T-cell (primary cell): ENCODE measurements around the gene STMN3. TPM values are rescaled to one million over a fixed set of nuclear protein-coding genes. Genes with fewer than 3 reads are reported as not detected.

Source experiments
- ATAC-seq, 4 experiments: fragments of 200-7000 bp in 3 of 4; fragments of 150-1000 bp in 1 of 4; cut with Tn5 transposase; replicated peaks in 1 of 4; 1 replicate in 3 of 4; 2 replicates in 1 of 4; pipeline ENCODE4 v1.10.0; 2021; ENCODE audit warnings: moderate library complexity in 3 of 4, mild to moderate bottlenecking in 2 of 4, moderate number of reproducible peaks in 1 of 4
- CTCF ChIA-PET, 2 donors: fragments of 300-600 bp; sonication (Branson Sonifier 250); formaldehyde crosslinking; loops; one replicate each; lab custom pipeline; 2022; ENCODE audit warnings: antibody characterized with exemption in 2 of 2; lab: Charles Lee
- POLR2A ChIA-PET, 2 donors: fragments of 300-600 bp; sonication (Branson Sonifier 250); formaldehyde crosslinking; loops; one replicate each; lab custom pipeline; 2022; ENCODE audit warnings: antibody characterized with exemption in 2 of 2; lab: Charles Lee
- DNase-seq, 35 experiments: peaks; one replicate each; pipeline versions ENCODE4 v3.0.0 to v3.0.0-alpha.2; 2013 to 2023
- H3K27ac ChIP-seq: one replicate; pipeline ENCODE4 v1.5.1; 2013; ENCODE audit warnings: low read length
- H3K27me3 ChIP-seq, 2 experiments: replicated peaks in 1 of 2; 1 replicate in 1 of 2; 2 replicates in 1 of 2; pipeline versions ENCODE4 v1.6.1 to v1.7.0; 2013; ENCODE audit warnings: low read length in 1 of 2, mixed read lengths in 1 of 2; ENCODE audit not compliant: control insufficient read depth in 2 of 2, insufficient read depth in 2 of 2; ENCODE audit errors: extremely low read depth in 1 of 2
- H3K36me3 ChIP-seq, 2 donors: 1 replicate in 1 of 2; 2 replicates in 1 of 2; pipeline versions ENCODE4 v1.6.1 to v1.7.0; 2013; ENCODE audit warnings: low read length in 1 of 2; ENCODE audit not compliant: control insufficient read depth in 2 of 2, insufficient read depth in 1 of 2; ENCODE audit errors: extremely low read depth in 1 of 2
- H3K4me1 ChIP-seq, 2 experiments: 1 replicate in 1 of 2; 2 replicates in 1 of 2; pipeline versions ENCODE4 v1.6.1 to v1.7.0; 2013; ENCODE audit warnings: low read length in 2 of 2, mixed read lengths in 1 of 2; ENCODE audit not compliant: insufficient read depth in 2 of 2, control insufficient read depth in 1 of 2; ENCODE audit errors: extremely low read depth in 1 of 2
- H3K4me3 ChIP-seq, 2 donors: 1 replicate in 1 of 2; 2 replicates in 1 of 2; pipeline versions ENCODE4 v1.5.1 to v1.7.0; 2013; ENCODE audit warnings: mild to moderate bottlenecking in 2 of 2, low read length in 1 of 2, moderate library complexity in 1 of 2; ENCODE audit not compliant: control insufficient read depth in 1 of 2; ENCODE audit errors: extremely low read depth in 1 of 2
- H3K9me3 ChIP-seq: 2 replicates; pipeline ENCODE4 v1.7.0; 2013
- H3K27ac Mint-ChIP-seq, 2 donors: one replicate each; pipeline ENCODE4 v1.8.0; 2020 to 2021; ENCODE audit warnings: mild to moderate bottlenecking in 2 of 2, mixed read lengths in 2 of 2
- H3K27me3 Mint-ChIP-seq, 2 donors: one replicate each; pipeline ENCODE4 v1.8.0; 2021 to 2022; ENCODE audit warnings: mixed read lengths in 2 of 2
- H3K36me3 Mint-ChIP-seq: one replicate; pipeline ENCODE4 v1.8.0; 2021; ENCODE audit warnings: mixed read lengths
- H3K4me1 Mint-ChIP-seq, 3 donors: one replicate each; pipeline ENCODE4 v1.8.0; 2020 to 2022; ENCODE audit warnings: mixed read lengths in 3 of 3, mild to moderate bottlenecking in 1 of 3
- H3K4me3 Mint-ChIP-seq, 3 donors: one replicate each; pipeline ENCODE4 v1.8.0; 2020 to 2022; ENCODE audit warnings: mild to moderate bottlenecking in 3 of 3, mixed read lengths in 3 of 3, moderate library complexity in 3 of 3
- H3K9me3 Mint-ChIP-seq, 3 donors: one replicate each; pipeline ENCODE4 v1.8.0; 2020 to 2022; ENCODE audit warnings: mixed read lengths in 3 of 3
- WGBS: methylation state at CpG from one replicate; pipeline ENCODE4 v1.1.5; 2013; ENCODE audit warnings: missing lambda C conversion rate; ENCODE audit not compliant: insufficient coverage; 5-methylcytosine and 5-hydroxymethylcytosine counted together
- total RNA-seq, 35 experiments: library from RNA in 6 of 35; stranded (reverse) in 6 of 35; fragments of 120-200 nt in 1 of 35; gene quantifications; one replicate each; pipeline versions ENCODE4 v1.2.1 to v1.2.4 and lab custom pipeline; 2013 to 2026

STMN3 gene
- total RNA-seq, 5 donors from 2014 or later (not counting 1 experiment from before 2014, with no cell fraction given): 92.9 to 121 (median 107) TPM

DNA sequence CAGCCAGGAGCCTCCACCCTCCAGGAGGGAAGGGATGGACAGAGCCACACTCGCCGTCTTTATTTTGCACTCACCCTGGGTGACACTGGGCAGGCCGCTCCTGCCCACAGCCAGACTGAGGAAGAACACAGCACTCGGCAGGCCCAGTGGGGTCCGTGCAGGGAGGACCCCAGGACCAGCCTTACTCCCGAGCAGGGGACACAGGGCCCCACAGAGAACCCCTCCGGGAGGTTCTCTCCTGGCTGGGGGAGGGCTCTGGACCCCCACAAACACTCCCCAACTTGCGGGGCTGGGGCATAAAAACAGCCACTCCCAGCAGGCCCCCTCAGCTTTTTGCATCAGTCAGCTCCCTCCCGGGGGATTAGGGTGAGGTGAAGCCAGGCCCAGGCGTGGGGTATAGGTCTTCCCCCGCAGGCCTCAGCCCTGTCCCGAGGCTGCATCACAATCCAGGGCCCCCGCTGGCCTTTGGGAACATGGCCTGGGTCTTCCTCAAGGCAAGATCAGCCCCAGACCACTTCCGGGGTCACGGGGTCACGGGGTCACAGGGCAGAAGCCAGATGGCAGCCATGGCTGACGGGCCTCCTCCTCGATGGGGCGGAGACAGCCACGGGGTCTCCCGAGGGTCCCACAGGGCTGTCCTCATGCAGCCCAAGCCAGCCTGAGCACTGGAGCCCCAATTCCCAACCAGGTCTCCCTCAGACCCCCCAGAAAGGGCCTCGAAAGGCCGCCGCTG, 46.4 kb upstream of the STMN3 start:
- Histone ChIP-seq H3K27ac (no peak overlapping the region), H3K36me3 (peaks cover 14 to 22% of the 10 kb centered on the region in 2 donors), H3K4me1 (peaks cover 2 to 72% of the 10 kb centered on the region in 2 experiments), H3K27me3 (no peaks in the 10 kb centered on the region), H3K9me3 (no peaks in the 10 kb centered on the region), H3K4me3 (no peak overlapping the region)
- Mint-ChIP-seq H3K36me3 (no peaks in the 10 kb centered on the region), H3K27ac (no peak overlapping the region), H3K9me3 (no peaks in the 10 kb centered on the region), H3K27me3 (no peaks in the 10 kb centered on the region), H3K4me3 (no peak overlapping the region), H3K4me1 (peaks cover 0 to 36% (median 12%) of the 10 kb centered on the region in 3 donors)
- ChIA-PET CTCF (no interaction called here), POLR2A (no interaction called here)
- DNase-seq: no peak
- WGBS: 92% methylated on average over 17 of the region's 24 CpGs
- ATAC-seq: no peak

DNA sequence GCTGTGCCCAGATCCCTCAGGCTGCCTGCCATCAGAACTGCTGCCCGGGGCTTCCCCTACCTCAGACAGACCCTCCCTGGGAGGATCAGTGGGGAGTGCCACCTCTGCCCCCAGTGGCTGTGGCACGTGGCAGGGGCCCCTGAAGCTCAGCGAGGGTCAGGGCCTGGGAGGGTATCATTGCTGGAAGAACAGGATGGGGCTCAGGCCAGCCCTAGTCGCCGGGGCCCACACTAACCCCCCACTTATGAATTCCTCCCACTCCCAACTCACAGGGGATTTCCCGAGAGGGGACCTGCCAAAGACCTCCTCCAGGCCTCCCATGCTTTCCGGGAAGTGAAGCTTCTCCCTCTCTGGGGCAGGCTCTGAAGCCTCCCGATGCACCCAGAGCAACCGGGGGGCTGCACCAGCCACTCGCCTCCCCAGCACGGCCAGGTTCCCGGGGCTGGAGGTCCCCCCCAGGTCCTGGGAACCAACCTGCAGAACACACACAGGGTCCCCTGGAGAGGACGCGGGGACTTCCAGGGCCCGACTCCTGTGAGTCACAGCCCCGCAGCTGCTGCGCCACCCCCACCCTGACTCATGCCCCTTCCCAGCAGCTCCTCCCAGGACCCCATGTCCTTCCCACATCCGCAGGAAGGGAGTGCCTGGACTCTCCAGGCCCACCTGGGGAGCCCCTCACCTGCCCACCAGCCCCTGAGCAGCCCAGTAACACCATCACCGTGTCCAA, 45.7 kb upstream of the STMN3 start:
- DNase-seq: no peak
- H3K4me3 Mint-ChIP-seq: no peak overlapping the region

DNA sequence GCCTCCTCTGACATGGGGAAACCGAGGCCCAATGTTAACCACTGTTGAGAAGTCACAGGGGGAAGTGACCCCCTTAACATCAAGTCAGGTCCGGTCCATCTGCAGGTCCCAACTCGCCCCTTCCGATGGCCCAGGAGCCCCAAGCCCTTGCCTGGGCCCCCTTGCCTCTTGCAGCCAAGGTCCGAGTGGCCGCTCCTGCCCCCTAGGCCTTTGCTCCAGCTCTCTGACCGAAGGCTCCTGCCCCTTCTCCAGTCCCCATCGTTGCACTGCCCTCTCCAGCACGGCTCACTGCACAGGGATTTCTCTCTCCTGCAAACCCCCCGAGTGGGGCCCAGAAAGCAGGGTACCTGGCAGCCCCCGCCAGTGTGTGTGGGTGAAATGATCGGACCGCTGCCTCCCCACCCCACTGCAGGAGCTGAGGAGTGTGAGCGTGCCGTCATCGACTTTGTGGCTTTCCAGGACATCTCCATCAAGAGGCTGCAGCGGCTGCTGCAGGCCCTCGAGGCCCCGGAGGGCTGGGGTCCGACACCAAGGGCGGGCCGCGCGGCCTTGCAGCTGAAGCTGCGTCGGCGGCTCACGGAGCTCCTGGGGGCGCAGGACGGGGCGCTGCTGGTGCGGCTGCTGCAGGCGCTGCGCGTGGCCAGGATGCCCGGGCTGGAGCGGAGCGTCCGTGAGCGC, 44.8 kb upstream of the STMN3 start:
- no peak for DNase-seq

More for the DNA sequence above, 45.7 kb upstream of the STMN3 start:
- POLR2A ChIA-PET: no interaction called here
- Histone ChIP-seq H3K27me3 (no peaks in the 10 kb centered on the region), H3K4me1 (peaks cover 2 to 79% of the 10 kb centered on the region in 2 experiments), H3K4me3 (no peak overlapping the region), H3K27ac (no peak overlapping the region), H3K36me3 (peaks cover 7 to 19% of the 10 kb centered on the region in 2 donors), H3K9me3 (no peaks in the 10 kb centered on the region)
- peaks cover 0 to 35% (median 12%) of the 10 kb centered on the region in 3 donors for H3K4me1 Mint-ChIP-seq
- no peak for ATAC-seq
- no peak overlapping the region for H3K27ac Mint-ChIP-seq
- H3K36me3 Mint-ChIP-seq: no peaks in the 10 kb centered on the region
- CTCF ChIA-PET: no interaction called here
- 30% methylated on average over 12 of the region's 19 CpGs for WGBS
- no peaks in the 10 kb centered on the region for H3K27me3 Mint-ChIP-seq
- H3K9me3 Mint-ChIP-seq: no peaks in the 10 kb centered on the region

DNA sequence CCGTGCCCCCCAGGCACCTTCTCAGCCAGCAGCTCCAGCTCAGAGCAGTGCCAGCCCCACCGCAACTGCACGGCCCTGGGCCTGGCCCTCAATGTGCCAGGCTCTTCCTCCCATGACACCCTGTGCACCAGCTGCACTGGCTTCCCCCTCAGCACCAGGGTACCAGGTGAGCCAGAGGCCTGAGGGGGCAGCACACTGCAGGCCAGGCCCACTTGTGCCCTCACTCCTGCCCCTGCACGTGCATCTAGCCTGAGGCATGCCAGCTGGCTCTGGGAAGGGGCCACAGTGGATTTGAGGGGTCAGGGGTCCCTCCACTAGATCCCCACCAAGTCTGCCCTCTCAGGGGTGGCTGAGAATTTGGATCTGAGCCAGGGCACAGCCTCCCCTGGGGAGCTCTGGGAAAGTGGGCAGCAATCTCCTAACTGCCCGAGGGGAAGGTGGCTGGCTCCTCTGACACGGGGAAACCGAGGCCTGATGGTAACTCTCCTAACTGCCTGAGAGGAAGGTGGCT, 44.2 kb upstream of the STMN3 start:
- Mint-ChIP-seq H3K27ac (no peak overlapping the region), H3K27me3 (no peaks in the 10 kb centered on the region), H3K4me3 (peak overlapping the region in 2 of 3 donors; percentile 24 to 64), H3K36me3 (no peaks in the 10 kb centered on the region), H3K4me1 (peaks cover 0 to 37% (median 12%) of the 10 kb centered on the region in 3 donors), H3K9me3 (no peaks in the 10 kb centered on the region)
- Histone ChIP-seq H3K9me3 (no peaks in the 10 kb centered on the region), H3K4me1 (peaks cover 2 to 83% of the 10 kb centered on the region in 2 experiments), H3K36me3 (peaks cover 2 to 16% of the 10 kb centered on the region in 2 donors), H3K4me3 (peak overlapping the region in 1 of 2 donors; percentile 36), H3K27me3 (no peaks in the 10 kb centered on the region), H3K27ac (no peak overlapping the region)
- DNase-seq: no peak
- POLR2A ChIA-PET: interaction anchor here in 1 of 2 donors (0.5 kb wide), 1 partner anchor 72 kb away, joined by 3 read pairs; no protein-coding TSS in a partner anchor
- WGBS: 79% methylated on average over 3 of the region's 7 CpGs
- CTCF ChIA-PET: no interaction called here
- ATAC-seq: no peak

More for the DNA sequence above, 44.8 kb upstream of the STMN3 start:
- H3K9me3 Mint-ChIP-seq: no peaks in the 10 kb centered on the region
- 96% methylated on average over 20 of the region's 40 CpGs for WGBS
- H3K27ac ChIP-seq: no peak overlapping the region
- peaks cover 2 to 16% of the 10 kb centered on the region in 2 donors for H3K36me3 ChIP-seq
- CTCF ChIA-PET: no interaction called here
- peak overlapping the region in 2 of 3 donors; percentile 24 to 64 for H3K4me3 Mint-ChIP-seq
- H3K27me3 ChIP-seq: no peaks in the 10 kb centered on the region
- no peak for ATAC-seq
- H3K9me3 ChIP-seq: no peaks in the 10 kb centered on the region
- no peak overlapping the region for H3K27ac Mint-ChIP-seq
- peaks cover 2 to 83% of the 10 kb centered on the region in 2 experiments for H3K4me1 ChIP-seq
- no peak overlapping the region for H3K4me3 ChIP-seq
- H3K36me3 Mint-ChIP-seq: no peaks in the 10 kb centered on the region
- H3K4me1 Mint-ChIP-seq: peaks cover 0 to 37% (median 12%) of the 10 kb centered on the region in 3 donors
- no peaks in the 10 kb centered on the region for H3K27me3 Mint-ChIP-seq
- POLR2A ChIA-PET: no interaction called here

DNA sequence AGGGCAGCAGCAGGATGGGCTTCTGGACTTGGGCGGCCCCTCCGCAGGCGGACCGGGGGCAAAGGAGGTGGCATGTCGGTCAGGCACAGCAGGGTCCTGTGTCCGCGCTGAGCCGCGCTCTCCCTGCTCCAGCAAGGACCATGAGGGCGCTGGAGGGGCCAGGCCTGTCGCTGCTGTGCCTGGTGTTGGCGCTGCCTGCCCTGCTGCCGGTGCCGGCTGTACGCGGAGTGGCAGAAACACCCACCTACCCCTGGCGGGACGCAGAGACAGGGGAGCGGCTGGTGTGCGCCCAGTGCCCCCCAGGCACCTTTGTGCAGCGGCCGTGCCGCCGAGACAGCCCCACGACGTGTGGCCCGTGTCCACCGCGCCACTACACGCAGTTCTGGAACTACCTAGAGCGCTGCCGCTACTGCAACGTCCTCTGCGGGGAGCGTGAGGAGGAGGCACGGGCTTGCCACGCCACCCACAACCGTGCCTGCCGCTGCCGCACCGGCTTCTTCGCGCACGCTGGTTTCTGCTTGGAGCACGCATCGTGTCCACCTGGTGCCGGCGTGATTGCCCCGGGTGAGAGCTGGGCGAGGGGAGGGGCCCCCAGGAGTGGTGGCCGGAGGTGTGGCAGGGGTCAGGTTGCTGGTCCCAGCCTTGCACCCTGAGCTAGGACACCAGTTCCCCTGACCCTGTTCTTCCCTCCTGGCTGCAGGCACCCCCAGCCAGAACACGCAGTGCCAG, 43.6 kb upstream of the STMN3 start, which contains the start of gene TNFRSF6B:
TNFRSF6B (plus strand) TSS at position 25 of the 729 bp plus-strand sequence; CDS start at position 141, 116 bp downstream.
- DNase-seq (peak in 9 of 35 experiments; percentile 7 to 34 (median 22)), ATAC-seq (peak; percentile 22 to 48 (median 42))
- Histone ChIP-seq H3K27ac (no peak within 1 kb of the TSS), H3K27me3 (no peaks in the 10 kb centered on the region), H3K36me3 (peaks cover 0 to 16% of the 10 kb centered on the region in 2 donors), H3K4me1 (peaks cover 2 to 79% of the 10 kb centered on the region in 2 experiments), H3K4me3 (peak within 1 kb of the TSS; percentile 15 to 36), H3K9me3 (no peaks in the 10 kb centered on the region)
- WGBS: 7% methylated on average over 48 of the region's 52 CpGs
- Mint-ChIP-seq H3K36me3 (no peaks in the 10 kb centered on the region), H3K9me3 (no peaks in the 10 kb centered on the region), H3K27ac (peak within 1 kb of the TSS in 1 of 2 donors; percentile 55), H3K4me1 (peaks cover 0 to 32% (median 12%) of the 10 kb centered on the region in 3 donors), H3K4me3 (peak within 1 kb of the TSS in 2 of 3 donors; percentile 28 to 64), H3K27me3 (no peaks in the 10 kb centered on the region)
- ChIA-PET POLR2A (interaction anchor here in 1 of 2 donors (0.5 kb wide), 1 partner anchor 72 kb away, joined by 3 read pairs; no protein-coding TSS in a partner anchor), CTCF (no interaction called here)
